ENCODE data around the gene PSTPIP1. TPM values are rescaled to one million over a fixed set of nuclear protein-coding genes. Genes with fewer than 3 reads are reported as not detected.

PSTPIP1 gene
- total RNA-seq, 1 experiment from 2014 or later: 1.2 TPM

- ChIA-PET POLR2A (no interaction called here), CTCF (interaction anchor here (0.6 kb wide), 3 partner anchors 96 to 1650 kb away, joined by 3 to 5 read pairs (median 3); no protein-coding TSS in a partner anchor)
- intact Hi-C loops (cut with micrococcal nuclease): no loop called here
- Mint-ChIP-seq H3K9me3 (ENCODE audit: unreplicated experiment) (no peaks in the 10 kb centered on the region), H3K4me1 (ENCODE audit: insufficient read depth, unreplicated experiment) (peaks cover 9% of the 10 kb centered on the region), H3K27me3 (ENCODE audit: insufficient read depth, unreplicated experiment) (no peaks in the 10 kb centered on the region), H3K4me3 (ENCODE audit: unreplicated experiment) (no peak overlapping the region), H3K27ac (ENCODE audit: low read depth, unreplicated experiment) (no peak overlapping the region), H3K36me3 (ENCODE audit: insufficient read depth, unreplicated experiment) (no peaks in the 10 kb centered on the region)
- DNase-seq (ENCODE audit: unreplicated experiment): no peak
- BruUV-seq (replicated peaks): no TSS peak
- TF ChIP-seq, protein P1, sequence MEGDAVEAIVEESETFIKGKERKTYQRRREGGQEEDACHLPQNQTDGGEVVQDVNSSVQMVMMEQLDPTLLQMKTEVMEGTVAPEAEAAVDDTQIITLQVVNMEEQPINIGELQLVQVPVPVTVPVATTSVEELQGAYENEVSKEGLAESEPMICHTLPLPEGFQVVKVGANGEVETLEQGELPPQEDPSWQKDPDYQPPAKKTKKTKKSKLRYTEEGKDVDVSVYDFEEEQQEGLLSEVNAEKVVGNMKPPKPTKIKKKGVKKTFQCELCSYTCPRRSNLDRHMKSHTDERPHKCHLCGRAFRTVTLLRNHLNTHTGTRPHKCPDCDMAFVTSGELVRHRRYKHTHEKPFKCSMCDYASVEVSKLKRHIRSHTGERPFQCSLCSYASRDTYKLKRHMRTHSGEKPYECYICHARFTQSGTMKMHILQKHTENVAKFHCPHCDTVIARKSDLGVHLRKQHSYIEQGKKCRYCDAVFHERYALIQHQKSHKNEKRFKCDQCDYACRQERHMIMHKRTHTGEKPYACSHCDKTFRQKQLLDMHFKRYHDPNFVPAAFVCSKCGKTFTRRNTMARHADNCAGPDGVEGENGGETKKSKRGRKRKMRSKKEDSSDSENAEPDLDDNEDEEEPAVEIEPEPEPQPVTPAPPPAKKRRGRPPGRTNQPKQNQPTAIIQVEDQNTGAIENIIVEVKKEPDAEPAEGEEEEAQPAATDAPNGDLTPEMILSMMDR (IDR thresholded peaks at IDR 0.05; ENCODE audit: unreplicated experiment): no peak
These were observed 23.1 kb downstream of the PSTPIP1 start for GRCh38 chr15:77017761-77018720.

GRCh38 chr15:77018796-77019505 lies 24.0 kb downstream of the PSTPIP1 start:
- Mint-ChIP-seq H3K9me3 (ENCODE audit: unreplicated experiment) (no peaks in the 10 kb centered on the region), H3K36me3 (ENCODE audit: insufficient read depth, unreplicated experiment) (no peaks in the 10 kb centered on the region), H3K27ac (ENCODE audit: low read depth, unreplicated experiment) (no peak overlapping the region), H3K4me1 (ENCODE audit: insufficient read depth, unreplicated experiment) (peaks cover 9% of the 10 kb centered on the region), H3K4me3 (ENCODE audit: unreplicated experiment) (no peak overlapping the region), H3K27me3 (ENCODE audit: insufficient read depth, unreplicated experiment) (no peaks in the 10 kb centered on the region)
- ChIA-PET CTCF (interaction anchor here (0.7 kb wide), 1 partner anchor 118 kb away, joined by 3 read pairs; no protein-coding TSS in a partner anchor), POLR2A (no interaction called here)
- DNase-seq (ENCODE audit: unreplicated experiment): no peak
- TF ChIP-seq, protein P1 (IDR thresholded peaks at IDR 0.05; ENCODE audit: unreplicated experiment): no peak
- intact Hi-C loops (cut with micrococcal nuclease): no loop called here
- no TSS peak for BruUV-seq (replicated peaks)

DNA sequence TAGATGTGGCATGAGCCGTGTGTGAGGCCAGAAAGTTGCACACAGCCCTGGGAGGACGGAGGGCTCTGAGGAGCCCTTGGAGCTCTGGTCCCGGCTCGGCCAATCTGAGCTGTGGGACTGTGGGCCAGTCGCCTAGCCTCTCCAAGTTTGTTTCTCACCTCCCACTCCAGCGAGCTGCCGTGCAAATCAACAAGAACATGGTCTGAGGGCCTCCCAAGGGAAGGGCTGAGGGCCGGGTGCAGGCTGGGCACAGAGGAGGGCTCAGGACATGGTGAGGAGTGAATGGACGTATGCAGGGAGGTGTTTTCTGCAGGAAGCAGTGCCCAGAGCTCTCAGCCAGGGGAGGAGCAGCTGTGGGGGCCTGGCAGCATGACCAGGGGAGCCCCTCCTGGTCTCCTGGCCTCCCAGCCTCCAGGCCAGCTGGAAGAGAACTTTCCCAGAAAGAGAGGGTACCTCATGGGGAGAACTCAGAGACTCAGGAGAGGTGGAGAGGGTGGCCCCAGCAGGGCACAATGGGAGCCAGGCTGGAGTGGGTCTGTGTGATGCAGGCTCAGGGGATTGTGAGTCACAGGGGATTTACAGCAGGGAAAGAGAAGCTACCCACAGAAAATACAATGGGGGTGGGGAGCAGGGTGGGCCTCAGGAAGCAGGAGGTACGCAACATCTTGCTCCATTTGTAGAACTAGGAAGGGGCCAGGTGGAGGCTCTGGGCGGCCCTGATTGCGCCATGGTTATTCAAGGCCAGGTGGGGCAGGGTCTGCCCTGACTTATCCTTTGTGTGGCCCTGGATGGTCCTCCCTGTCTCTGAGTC lies 24.8 kb downstream of the PSTPIP1 start:
- Mint-ChIP-seq H3K4me3 (ENCODE audit: unreplicated experiment) (no peak overlapping the region), H3K4me1 (ENCODE audit: insufficient read depth, unreplicated experiment) (peaks cover 9% of the 10 kb centered on the region), H3K27me3 (ENCODE audit: insufficient read depth, unreplicated experiment) (no peaks in the 10 kb centered on the region), H3K9me3 (ENCODE audit: unreplicated experiment) (no peaks in the 10 kb centered on the region), H3K36me3 (ENCODE audit: insufficient read depth, unreplicated experiment) (no peaks in the 10 kb centered on the region), H3K27ac (ENCODE audit: low read depth, unreplicated experiment) (no peak overlapping the region)
- no peak for DNase-seq (ENCODE audit: unreplicated experiment)
- CTCF ChIA-PET: interaction anchor here (0.7 kb wide), 1 partner anchor 117 kb away, joined by 3 read pairs; no protein-coding TSS in a partner anchor
- intact Hi-C loops (cut with micrococcal nuclease): loop anchor here (5.0 to 10.0 kb wide), 2 partner anchors 98 to 115 kb away; partner anchors contain the start of gene SCAPER
- TF ChIP-seq, protein P1 (IDR thresholded peaks at IDR 0.05; ENCODE audit: unreplicated experiment): no peak
- POLR2A ChIA-PET: no interaction called here
- no TSS peak for BruUV-seq (replicated peaks)
